HS-27A (cell line): ENCODE results near the gene MGRN1.

Source experiments
- DNase-seq: peaks from one replicate; pipeline ENCODE4 v3.0.0-alpha.2; 2012; ENCODE audit warnings: low read depth, missing footprints

Gene MGRN1

DNA sequence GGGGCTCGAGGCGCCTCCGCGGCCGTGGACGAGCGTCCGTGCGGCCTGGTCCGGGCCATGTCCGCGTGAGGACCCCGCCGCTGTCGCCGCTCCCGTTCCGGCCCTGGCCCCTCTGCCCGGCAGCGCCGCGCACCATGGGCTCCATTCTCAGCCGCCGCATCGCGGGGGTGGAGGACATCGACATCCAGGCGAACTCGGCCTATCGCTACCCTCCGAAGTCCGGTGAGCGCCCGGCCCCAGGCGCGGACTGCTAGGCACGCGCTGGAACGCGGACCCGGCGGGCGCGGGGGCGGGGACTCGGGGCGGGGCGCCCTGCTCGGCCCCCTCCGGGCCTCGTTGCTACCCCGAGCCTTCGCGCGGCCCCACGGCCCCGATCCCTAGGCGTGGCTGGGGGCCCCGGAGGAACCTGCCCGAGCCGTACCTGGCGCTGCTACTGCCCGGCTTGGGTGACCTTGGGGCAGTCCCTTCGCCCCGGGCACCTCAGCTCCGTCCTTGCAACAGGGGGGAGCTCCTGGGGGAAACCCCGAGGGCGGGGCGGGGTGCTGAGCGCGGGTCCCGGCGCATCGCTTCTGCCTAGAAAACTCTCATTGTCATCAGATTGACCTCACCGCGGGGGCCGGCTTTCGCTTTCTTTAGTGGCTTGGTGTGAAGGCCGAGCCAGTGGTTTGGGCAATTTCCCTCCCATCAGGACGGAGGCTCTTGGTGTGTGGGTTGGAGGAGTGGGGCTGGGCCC, 367 bp downstream of the MGRN1 start:
- no peak for DNase-seq

DNA sequence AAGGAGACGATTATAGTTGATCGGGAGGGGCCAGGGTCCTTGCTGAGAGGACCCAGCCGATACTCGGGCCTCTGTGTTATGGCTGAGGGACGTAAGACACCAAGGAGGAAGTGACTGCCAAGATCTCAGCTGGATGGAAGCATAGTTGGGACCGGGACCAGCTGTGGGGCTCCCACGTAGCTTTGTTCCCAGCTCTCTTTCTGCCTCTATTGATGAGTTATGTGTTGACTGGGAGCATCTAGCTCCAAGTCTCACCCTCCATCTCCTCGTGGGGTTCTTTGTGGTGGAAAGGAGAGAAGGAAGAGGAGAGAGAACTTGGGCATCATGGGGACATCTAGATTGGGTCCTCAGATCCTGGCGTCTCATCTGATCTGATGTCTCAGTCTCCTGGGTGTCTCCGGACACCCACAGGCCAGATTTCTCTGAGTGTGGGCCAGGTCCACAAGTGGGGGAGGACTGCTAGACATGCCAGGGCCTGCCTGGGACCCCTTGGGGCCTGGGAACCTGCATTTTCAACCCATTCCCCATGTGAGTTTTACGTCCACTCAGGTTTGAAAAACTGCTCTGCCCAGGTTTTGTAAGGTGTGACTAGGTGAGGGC, 1.0 kb downstream of the MGRN1 start:
- no peak for DNase-seq

DNA sequence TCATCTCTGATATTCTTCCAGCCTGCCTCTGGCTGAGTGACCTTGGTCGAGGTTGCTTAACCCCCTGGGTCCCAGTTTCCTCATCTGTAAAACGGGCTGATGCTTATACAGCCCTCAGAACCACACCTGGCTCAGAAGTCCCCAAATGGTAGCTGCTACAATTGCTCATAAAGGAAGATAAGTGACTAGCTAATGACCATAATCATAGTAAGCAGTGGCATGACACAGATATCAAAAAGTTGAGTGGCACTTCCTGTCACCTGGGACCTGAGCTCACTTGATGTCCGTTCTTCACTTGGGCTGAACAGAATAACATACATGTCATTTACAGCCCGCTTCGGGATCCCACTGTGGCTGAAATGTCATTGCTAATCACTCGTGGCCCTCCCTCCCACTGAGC, 1.8 kb downstream of the MGRN1 start:
- DNase-seq: no peak

DNA sequence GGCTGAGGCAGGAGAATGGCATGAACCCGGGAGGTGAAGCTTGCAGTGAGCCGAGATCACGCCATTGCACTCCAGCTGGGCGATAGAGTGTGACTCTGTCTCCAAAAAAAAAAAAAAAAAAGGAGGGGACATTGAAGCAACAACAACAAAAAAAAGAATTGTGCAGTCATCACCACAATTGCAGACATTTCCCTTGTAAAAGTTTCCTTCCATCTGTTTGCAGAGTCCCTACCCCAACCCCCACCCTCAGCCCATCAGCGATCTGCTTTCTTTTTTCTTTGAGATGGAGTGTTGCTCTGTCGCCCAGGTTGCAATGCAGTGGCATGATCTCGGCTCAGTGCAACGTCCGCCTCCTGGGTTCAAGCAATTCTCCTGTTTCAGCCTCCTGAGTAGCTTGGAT, 3.7 kb downstream of the MGRN1 start:
- DNase-seq: no peak

DNA sequence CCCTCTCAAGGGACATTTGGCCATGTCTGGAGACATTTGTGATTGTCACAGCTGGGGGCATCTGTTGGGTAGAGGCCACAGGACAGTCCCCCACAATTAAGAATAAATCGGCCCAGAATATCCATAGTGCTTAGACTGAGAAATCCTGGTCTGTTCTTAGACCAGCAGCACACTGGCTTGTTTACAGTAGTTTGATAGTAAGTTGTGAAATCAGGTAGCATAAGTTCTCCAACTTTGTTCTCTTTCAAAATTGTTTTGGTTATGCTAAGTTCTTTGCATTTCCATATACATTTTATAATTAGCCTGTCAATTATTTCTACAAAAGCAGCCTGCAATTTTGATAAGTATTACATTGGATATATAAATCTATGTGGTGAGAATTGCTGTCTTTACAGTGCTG, 6.8 kb downstream of the MGRN1 start:
- no peak for DNase-seq

DNA sequence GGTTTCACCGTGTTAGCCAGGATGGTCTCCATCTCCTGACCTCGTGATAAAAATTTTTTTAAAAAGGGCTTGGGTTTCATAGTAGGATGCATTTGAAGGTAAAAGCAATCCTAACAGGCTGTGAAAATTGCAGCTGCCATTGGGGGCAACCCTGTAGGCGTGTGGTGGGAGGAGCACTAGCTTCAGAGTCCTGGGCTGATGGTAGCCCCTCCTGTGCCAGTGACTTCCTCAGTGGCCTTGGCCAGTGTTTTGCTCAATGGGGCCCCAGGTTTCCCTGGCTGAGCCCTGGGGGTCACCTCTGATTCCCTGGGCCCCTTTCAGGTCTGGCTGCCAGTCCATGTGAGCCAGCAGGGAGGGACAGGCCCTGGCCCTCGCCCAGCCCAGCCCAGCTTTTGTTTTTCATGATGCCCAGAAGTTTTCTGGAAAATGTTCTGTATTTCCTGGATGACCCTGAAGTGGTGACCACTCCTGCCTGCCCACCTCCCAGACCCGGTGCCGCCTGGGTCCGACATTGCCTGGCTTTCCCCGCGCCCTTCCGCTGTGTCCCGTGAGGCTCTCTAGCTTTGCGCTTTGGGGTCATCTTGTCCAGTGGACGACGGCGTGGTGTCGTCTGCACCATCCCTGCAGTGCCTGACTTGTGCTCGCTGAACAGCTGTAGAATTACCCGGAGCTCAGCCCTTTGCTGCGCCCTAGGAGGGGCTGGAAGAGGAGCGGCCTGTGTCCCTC, 9.4 kb downstream of the MGRN1 start:
- no peak for DNase-seq

DNA sequence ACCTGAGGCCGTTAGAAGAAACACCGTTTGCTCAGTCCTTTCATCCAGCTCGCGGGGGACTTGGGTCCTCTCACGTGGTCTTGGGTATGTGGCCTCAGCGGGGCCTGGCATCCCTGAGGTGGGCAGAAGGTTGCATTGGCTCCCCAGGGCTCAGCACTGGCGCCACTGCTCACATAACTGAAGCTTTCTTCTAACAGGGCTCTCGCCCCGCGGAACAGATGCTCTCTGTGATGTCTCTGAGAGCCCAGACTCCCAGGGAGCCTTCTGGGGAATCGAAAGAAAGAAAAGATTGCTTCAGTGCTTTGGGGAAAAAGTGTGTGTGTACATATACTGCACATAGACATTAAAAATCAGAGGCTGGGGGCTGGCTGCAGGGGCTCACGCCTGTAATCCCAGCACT, 10.1 kb downstream of the MGRN1 start:
- DNase-seq: no peak

DNA sequence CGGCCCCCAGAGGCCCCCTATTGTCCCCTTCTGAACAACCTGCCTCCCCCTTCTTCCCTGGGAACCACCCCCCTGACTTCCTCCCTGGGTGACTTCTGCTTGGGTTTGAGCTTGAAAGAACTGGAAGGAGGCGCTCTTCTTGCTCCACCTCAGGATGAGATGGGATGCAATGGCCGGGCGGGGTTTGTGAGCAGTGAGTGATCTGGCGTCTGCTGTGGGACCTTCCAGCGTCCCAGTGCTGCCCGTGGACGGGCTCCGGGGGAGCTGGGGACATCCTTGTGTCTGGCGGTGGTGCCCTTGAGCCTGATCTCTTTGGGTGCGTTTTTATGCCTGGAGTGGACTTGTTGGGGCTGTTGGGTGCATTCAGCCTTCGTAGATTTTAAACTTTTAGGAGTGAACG, 11.6 kb downstream of the MGRN1 start:
- DNase-seq: no peak

DNA sequence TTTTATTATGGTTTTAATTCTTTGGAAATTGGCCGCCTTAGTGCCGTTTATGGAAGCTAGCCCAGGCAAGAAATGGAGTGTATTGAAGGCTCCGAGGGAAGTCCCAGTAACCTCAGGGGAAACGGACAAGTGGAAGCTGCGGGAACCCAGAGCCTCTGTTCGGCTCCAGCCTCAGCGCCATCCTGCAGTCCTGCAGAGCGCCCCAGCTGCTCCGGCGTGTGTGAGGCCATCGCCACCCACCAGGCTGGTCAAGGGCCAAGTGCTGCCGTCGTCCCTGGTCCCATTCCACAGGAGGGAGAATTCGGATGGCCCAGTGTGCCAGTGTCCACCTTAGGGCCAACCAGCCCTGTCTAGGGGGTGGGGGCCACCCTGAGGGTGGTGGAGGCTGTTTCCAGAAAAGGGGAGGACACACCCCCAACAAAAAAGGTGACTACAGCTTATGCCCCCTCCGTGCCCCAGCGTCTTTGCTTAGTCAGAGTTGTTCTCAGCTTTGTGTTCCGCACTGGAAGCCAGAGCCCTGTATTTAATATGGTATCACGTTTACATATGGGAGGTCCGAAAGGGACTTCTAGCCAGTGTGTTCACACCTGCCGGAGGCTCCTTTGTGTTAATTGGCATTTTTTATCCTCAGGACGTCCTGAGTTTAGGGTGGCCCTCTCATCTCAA, 13.0 kb downstream of the MGRN1 start:
- no peak for DNase-seq

DNA sequence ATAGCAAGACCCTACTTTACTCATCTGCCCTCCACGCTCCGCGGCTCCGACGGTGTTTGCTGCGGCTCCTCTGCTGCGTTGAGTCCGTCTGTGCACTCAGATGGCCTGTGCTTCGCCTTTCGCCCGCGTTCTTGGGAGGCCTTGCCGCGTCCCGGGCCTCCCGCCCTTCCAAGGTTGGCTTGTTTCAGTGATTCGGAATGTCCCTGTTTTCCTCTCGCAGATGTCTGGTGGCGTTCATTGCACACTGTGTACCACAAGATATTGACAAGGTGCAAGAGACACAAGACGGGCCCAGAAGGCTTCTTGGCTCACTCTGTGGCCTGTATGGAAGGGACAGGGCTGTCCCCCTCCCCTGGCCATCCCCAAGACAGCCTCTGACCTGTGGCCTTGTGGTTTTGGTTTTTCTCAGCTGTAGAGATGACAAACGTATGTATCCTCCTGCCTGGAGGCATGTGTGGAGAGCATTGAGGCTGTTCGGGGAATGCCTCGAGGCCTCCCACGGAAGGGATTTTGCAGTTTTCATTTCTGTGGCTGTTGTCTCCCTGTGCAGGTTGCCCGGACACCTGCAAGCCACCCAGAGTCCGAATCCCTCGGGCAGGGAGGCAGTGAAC, 15.4 kb downstream of the MGRN1 start:
- no peak for DNase-seq

DNA sequence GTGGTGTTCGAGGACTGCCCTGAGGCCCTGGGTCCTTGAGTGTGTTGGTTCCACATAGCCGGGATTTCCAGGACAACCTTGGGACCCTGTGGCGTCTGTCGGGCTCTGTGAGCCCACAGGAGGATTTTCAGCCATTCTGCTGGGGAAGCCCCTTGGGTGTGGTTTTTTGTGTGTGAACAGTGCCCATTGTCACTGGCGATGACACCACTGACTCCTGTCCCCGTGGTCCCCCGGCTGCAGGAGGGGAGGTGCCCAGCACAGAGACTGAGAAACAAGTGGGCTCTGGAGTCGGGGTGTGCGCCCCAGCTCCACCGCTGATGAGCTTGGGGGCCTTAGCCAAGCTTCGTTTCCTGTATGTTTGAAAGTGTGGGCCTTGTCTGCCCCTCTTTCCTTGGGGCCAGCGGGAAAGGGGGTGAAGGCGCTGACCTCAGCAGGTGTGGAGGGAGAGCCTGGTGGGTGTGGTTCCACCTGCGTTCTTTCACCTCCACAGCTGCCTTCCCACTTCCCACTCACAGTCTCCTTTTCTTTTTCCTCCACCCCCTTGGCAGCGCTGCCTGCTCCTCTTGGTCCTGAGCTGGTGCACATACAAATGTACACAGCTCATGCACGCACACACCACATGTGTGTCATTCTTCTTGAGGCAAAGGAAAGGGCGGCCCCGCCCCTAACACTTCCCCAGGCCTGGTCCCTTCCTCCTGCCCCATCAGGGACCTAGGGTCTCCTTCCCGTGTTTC, 16.1 kb downstream of the MGRN1 start:
- DNase-seq: no peak

DNA sequence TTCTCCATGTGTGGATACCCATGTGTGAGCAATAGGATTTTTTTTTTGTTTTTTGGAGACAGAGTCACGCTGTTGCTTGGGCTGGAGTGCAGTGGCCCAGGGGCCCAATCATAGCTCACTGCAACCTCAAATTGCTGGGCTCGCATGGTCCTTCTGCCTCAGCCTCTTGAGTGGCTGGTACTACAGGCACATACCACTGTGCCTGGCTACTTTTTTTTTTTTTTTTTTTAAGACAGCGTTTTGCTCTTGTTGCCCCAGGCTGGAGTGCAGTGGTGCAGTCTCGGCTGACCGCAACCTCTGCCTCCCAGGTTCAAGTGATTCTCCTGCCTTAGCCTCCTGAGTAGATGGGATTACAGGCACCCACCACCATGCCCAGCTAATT, 16.7 kb downstream of the MGRN1 start:
- no peak for DNase-seq

DNA sequence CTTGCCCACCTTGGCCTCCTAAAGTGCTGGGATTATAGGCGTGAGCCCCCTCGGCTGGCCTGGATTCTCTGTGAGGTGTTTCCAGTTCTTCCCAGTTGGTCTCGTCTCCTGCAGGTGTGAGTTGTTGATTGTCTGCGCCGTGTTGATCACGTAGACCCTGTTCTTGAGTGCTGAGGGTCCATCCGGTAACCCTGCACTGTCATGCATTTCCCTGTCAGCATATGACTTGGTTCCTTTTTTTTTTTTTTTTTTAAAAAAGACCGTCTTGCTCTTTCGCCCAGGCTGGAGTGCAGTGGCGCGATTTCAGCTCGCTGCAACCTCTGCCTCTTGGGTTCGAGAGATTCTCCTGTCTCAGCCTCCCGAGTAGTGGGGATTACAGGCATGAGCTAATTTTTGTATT, 17.3 kb downstream of the MGRN1 start:
- DNase-seq: no peak

DNA sequence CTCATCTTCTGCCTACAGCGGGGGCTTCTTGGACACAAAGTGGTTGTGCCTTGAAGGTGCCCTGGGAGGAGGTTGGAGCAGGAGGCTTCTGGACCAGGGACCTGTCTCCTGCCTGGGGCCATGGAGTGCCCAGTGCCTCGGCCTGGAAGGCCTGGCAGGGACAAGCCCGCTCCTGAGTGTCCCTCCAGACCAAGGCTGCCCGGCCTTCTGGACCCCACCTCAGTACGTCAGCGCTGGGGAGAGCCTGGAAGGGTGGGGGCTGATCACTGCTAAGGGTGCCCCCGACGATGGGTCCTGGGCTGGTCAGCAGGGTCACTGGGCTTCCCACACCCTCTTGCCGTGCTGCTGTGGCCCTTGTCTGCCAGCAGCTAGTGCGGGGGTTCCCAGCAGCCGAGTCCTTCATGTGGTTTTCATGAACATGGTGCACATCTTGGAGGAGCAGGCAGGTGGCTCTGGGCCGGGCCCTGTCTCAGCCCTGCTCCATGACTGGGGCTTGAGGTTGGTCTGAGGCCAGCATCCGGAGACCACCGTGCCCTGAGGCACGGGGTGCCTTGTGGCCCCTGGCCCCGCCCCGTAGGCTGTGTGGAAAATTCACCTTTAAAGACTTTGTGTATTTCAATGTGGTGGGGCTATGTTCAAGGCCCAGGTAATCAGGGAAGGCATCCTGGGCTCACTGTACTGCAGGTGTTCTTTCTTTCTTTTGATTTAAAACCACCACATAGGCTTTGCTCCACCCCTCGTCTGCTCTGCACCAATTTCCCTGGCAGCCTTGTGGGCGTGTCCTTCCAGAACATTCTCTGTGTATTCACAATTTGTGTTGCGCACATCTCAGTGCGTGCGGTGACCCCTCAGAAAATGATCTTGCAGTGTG, 22.4 kb downstream of the MGRN1 start:
- no peak for DNase-seq

DNA sequence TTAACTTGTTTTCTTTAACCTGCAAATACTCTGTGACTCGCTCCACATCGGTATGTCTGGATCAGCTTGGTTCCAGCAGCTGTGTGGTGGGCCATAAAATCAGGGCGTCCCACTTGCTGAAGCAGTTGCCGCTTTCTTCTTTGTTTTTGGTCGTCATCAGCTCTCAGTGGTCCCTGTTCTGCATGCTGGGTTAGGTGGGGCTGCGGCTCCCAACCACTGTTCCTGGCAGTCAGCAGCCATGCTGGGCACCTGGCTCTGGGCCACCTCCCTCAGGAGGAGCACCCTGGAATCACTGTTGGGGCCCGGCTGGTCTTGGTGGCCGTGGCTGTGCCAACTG, 23.0 kb downstream of the MGRN1 start:
- DNase-seq: no peak

DNA sequence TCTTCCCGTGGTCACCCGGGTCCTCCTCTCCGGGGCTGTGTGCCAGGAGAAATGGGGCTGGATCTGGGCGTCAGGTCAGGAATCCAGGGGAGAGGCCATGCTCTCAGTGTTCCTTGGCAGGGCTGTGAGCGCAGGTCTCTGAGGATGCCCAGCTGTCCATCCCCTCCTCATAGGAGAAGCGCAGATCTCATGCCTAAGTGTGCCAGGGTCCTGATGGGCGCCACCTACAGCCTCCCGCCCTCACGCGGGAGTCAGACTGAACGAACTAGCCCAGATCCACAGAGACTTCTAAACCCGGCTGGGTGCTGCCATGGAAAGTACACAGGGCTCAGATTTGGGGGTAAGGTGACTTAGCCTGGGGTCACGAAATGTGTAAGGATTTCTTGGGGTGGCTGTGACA, 24.3 kb downstream of the MGRN1 start:
- no peak for DNase-seq

DNA sequence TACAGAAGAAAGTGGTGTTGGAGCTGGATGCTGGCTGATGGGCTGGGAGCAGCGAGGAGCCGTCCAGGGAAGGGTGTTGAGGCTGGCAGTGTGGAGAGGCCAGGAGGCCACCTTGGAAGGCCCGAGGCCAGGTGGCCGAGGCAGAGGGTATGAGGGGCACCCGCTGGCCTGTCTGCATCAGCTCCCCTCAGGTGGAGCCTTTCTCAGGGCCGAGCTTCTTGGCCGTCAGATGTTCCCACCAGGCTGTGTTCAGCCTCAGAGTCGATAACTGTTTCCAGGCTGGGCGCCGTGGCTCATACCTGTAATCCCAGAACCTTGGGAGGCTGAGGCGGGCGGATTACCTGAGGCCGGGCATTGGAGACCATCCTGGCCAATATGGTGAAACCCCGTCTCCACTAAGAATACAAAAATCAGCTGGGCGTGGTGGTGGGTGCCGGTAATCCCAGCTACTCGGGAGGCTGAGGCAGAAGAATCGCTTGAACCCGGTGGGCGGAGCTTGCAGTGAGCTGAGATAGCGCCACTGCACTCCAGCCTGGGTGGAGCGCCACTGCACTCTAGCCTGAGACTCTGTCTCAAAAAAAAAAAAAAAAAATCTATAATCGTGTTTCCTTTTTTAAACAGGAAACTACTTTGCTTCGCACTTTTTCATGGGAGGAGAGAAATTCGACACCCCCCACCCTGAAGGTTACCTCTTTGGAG, 25.3 kb downstream of the MGRN1 start:
- no peak for DNase-seq

DNA sequence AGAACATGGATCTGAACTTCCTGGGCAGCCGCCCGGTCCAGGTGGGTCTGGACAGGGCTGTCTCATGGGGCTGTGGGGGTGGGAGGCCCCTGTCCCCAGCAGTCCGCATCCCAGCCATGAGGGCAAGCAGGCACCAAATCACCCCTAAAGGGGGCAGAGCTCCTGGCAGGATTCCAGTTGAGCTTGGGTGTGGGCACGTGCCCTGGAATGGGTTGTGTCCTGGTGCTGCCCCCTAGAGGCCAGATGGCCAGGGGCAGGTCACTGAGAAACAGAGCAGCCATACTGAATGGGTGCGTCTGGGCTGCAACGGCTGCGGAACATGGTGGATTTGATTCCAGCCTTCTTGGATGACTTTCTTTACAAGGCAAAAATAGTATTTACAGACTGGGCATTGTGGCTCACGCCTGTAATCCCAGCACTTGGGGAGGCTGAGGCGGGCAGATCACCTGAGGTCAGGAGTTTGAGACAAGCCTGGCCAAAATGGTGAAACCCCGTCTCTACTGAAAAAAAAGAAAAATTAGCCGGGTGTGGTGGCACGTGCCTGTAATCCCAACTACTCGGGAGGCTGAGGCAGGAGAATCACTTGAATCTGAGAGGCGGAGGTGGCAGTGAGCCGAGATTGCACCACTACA, 25.9 kb downstream of the MGRN1 start:
- DNase-seq: peak; percentile 19

DNA sequence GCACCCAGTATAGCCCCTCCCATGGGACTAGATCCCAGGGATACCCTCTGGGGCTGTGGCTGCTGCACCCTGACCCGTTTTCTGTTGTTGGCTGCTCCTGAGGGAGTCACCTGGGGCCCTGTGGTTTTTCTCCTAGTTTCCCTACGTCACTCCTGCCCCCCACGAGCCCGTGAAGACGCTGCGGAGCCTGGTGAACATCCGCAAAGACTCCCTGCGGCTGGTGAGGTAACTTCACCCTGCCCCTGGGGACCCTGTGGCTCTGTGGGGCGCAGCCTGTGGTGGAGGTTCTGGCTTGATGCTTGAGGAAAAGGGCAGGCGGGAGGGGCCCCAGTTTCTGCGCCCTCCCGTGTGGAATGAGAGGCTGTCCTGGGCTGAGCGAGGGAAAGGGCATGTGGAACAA, 27.2 kb downstream of the MGRN1 start:
- DNase-seq: no peak

DNA sequence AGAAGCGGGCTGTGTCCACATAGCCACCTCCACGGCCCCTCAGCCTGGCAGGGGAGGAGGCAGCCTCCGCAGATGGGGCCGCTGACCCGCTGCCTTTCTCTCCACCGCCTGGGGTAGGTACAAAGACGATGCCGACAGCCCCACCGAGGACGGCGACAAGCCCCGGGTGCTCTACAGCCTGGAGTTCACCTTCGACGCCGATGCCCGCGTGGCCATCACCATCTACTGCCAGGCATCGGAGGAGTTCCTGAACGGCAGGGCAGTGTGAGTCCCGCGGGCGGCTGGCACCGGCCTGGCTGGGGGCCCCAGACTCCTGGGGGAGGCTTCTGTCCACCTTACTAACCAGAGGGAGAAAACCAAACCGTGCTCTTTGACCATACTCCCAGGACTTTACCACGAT, 27.9 kb downstream of the MGRN1 start:
- no peak for DNase-seq
